HL-60 (cell line): ENCODE measurements around the gene HECW1.

Experiments used
- DNase-seq, 2 experiments: peaks; one replicate each; pipeline ENCODE4 v3.0.0-alpha.2; 2010 to 2020; ENCODE audit warnings: low read depth in 1 of 2, low spot score in 1 of 2
- H3K27ac ChIP-seq: fragments of 250-450 bp; sonication (Bioruptor Pico); replicated peaks from 2 replicates; pipeline ENCODE4 v1.5.1; 2020; ENCODE audit warnings: mild to moderate bottlenecking, moderate library complexity
- H3K27me3 ChIP-seq: fragments of 250-450 bp; sonication (Bioruptor Pico); 2 replicates; pipeline ENCODE4 v1.5.1; 2021; ENCODE audit warnings: mild to moderate bottlenecking, moderate library complexity; ENCODE audit not compliant: insufficient read depth, poor library complexity, severe bottlenecking
- H3K4me3 ChIP-seq: replicated peaks from 2 replicates; pipeline ENCODE4 v1.5.1; 2011; ENCODE audit warnings: mild to moderate bottlenecking, control low read depth, low read length; ENCODE audit not compliant: insufficient read depth
- GABPA ChIP-seq: IDR thresholded peaks from 2 replicates; pipeline ENCODE4 v1.6.1; 2012; ENCODE audit warnings: low read depth
- POLR2AphosphoS5 ChIP-seq: IDR thresholded peaks from 2 replicates; pipeline ENCODE4 v1.6.1; 2012; ENCODE audit warnings: low read depth
- SPI1 ChIP-seq: IDR thresholded peaks from 2 replicates; pipeline ENCODE4 v1.6.1; 2012; ENCODE audit warnings: low read depth, mild to moderate bottlenecking, borderline replicate concordance
- TF ChIP-seq, protein P1 (sequence below): IDR thresholded peaks from one replicate; pipeline ENCODE4 v1.5.1; 2011; ENCODE audit warnings: low read length, control low read depth, inconsistent platforms; ENCODE audit not compliant: insufficient read depth
- TF ChIP-seq, protein P2 (sequence below): IDR thresholded peaks from 2 replicates; pipeline ENCODE4 v1.6.1; 2012; ENCODE audit warnings: low read depth; ENCODE audit not compliant: insufficient replicate concordance

The HECW1 gene

DNA sequence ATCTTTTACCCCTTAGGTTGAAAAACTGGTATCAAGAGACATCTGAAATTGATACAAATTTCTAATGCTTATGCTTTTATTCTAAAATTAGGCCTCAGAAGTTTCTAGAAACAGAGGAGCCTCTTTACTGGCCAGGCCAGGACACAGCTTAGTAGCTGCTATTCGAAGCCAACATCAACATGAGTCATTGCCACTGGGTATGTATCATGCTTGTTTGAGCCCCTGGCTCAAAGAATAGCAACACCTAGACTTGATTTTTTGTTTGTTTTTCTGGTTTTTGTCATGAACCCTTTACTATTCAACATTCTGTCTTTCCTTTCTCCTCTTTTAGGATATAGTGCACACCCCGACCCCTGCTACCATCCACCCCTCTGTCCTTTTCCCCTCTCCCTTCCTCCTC, 379.5 kb downstream of the HECW1 start:
- Histone ChIP-seq H3K4me3 (no peak overlapping the region), H3K27ac (no peak overlapping the region), H3K27me3 (no peaks in the 10 kb centered on the region)
- TF ChIP-seq GABPA (no peak), POLR2AphosphoS5 (no peak), SPI1 (no peak)
- TF ChIP-seq, protein P1, sequence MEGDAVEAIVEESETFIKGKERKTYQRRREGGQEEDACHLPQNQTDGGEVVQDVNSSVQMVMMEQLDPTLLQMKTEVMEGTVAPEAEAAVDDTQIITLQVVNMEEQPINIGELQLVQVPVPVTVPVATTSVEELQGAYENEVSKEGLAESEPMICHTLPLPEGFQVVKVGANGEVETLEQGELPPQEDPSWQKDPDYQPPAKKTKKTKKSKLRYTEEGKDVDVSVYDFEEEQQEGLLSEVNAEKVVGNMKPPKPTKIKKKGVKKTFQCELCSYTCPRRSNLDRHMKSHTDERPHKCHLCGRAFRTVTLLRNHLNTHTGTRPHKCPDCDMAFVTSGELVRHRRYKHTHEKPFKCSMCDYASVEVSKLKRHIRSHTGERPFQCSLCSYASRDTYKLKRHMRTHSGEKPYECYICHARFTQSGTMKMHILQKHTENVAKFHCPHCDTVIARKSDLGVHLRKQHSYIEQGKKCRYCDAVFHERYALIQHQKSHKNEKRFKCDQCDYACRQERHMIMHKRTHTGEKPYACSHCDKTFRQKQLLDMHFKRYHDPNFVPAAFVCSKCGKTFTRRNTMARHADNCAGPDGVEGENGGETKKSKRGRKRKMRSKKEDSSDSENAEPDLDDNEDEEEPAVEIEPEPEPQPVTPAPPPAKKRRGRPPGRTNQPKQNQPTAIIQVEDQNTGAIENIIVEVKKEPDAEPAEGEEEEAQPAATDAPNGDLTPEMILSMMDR, result no peak
- TF ChIP-seq, protein P2, sequence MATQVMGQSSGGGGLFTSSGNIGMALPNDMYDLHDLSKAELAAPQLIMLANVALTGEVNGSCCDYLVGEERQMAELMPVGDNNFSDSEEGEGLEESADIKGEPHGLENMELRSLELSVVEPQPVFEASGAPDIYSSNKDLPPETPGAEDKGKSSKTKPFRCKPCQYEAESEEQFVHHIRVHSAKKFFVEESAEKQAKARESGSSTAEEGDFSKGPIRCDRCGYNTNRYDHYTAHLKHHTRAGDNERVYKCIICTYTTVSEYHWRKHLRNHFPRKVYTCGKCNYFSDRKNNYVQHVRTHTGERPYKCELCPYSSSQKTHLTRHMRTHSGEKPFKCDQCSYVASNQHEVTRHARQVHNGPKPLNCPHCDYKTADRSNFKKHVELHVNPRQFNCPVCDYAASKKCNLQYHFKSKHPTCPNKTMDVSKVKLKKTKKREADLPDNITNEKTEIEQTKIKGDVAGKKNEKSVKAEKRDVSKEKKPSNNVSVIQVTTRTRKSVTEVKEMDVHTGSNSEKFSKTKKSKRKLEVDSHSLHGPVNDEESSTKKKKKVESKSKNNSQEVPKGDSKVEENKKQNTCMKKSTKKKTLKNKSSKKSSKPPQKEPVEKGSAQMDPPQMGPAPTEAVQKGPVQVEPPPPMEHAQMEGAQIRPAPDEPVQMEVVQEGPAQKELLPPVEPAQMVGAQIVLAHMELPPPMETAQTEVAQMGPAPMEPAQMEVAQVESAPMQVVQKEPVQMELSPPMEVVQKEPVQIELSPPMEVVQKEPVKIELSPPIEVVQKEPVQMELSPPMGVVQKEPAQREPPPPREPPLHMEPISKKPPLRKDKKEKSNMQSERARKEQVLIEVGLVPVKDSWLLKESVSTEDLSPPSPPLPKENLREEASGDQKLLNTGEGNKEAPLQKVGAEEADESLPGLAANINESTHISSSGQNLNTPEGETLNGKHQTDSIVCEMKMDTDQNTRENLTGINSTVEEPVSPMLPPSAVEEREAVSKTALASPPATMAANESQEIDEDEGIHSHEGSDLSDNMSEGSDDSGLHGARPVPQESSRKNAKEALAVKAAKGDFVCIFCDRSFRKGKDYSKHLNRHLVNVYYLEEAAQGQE, result no peak
- DNase-seq, result no peak

DNA sequence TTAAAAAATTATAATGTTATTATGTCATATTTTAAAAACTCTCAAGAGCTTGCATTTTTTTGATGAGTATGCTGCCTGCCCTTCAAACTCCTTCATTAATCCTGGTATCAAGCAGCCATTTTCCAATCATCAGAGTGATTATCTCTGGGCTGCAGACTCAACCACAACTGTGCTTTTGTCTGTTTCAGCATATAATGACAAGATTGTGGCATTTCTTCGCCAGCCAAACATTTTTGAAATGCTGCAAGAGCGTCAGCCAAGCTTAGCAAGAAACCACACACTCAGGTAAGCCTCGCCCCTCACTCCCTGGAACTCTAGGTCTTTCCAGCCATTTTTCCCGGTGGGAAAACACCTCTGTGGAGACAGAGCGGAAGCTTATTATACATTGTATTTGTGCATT, 380.4 kb downstream of the HECW1 start:
- no peak overlapping the region for H3K27ac ChIP-seq
- TF ChIP-seq GABPA (no peak), SPI1 (no peak), POLR2AphosphoS5 (no peak)
- TF ChIP-seq, protein P1, result no peak
- TF ChIP-seq, protein P2, result no peak
- H3K27me3 ChIP-seq, result peaks cover 3% of the 10 kb centered on the region
- DNase-seq, result no peak
- H3K4me3 ChIP-seq, result no peak overlapping the region

GRCh38 chr7:43495572-43495971, 383.1 kb downstream of the HECW1 start:
- Histone ChIP-seq H3K27me3 (peaks cover 3% of the 10 kb centered on the region), H3K4me3 (no peak overlapping the region), H3K27ac (no peak overlapping the region)
- no peak for DNase-seq
- TF ChIP-seq, protein P1, result no peak
- no peak for TF ChIP-seq GABPA
- TF ChIP-seq POLR2AphosphoS5, result no peak
- no peak for TF ChIP-seq SPI1
- TF ChIP-seq, protein P2, result no peak
